DOHH2 (cell line): ENCODE data around the gene ILF2.

ENCODE experiments used
- H3F3A ChIP-seq: fragments of 200-600 bp; sonication (generic), shearing (Covaris generic); 2 replicates; pipeline ENCODE4 v1.6.0; 2016; ENCODE audit warnings: antibody characterized with exemption, mild to moderate bottlenecking; ENCODE audit not compliant: control insufficient read depth, insufficient read depth
- H3K27ac ChIP-seq: fragments of 200-600 bp; sonication (generic); 2 replicates; pipeline ENCODE4 v1.5.1; 2014; ENCODE audit warnings: low read depth, mild to moderate bottlenecking, low read length, moderate library complexity
- H3K27me3 ChIP-seq: fragments of 200-600 bp; sonication (generic); 2 replicates; pipeline ENCODE4 v1.6.1; 2014; ENCODE audit warnings: mild to moderate bottlenecking, low read length, mixed read lengths; ENCODE audit not compliant: control insufficient read depth
- H3K36me3 ChIP-seq: fragments of 200-600 bp; sonication (generic); 2 replicates; pipeline ENCODE4 v1.6.1; 2014; ENCODE audit warnings: mild to moderate bottlenecking, low read length, moderate library complexity, mixed read lengths; ENCODE audit not compliant: control insufficient read depth
- H3K4me1 ChIP-seq: fragments of 200-600 bp; sonication (generic); 2 replicates; pipeline ENCODE4 v1.6.1; 2014; ENCODE audit warnings: mild to moderate bottlenecking, low read length, mixed read lengths; ENCODE audit not compliant: control insufficient read depth
- H3K4me2 ChIP-seq: fragments of 200-600 bp; sonication (generic); 2 replicates; pipeline ENCODE4 v1.6.0; 2014; ENCODE audit warnings: mild to moderate bottlenecking, low read length, moderate library complexity
- H3K4me3 ChIP-seq: fragments of 200-600 bp; sonication (generic); 2 replicates; pipeline ENCODE4 v1.5.1; 2014; ENCODE audit warnings: mild to moderate bottlenecking, low read length, mixed read lengths
- H3K79me2 ChIP-seq: fragments of 200-600 bp; sonication (generic); 2 replicates; pipeline ENCODE4 v1.6.1; 2014; ENCODE audit warnings: mild to moderate bottlenecking, low read length, mixed read lengths; ENCODE audit not compliant: control insufficient read depth
- H3K9me2 ChIP-seq: fragments of 200-600 bp; sonication (generic); replicated peaks from 2 replicates; pipeline ENCODE4 v1.6.1; 2014; ENCODE audit warnings: mild to moderate bottlenecking, low read length, mixed read lengths; ENCODE audit not compliant: control insufficient read depth
- H3K9me3 ChIP-seq: fragments of 200-600 bp; sonication (generic); 2 replicates; pipeline ENCODE4 v1.6.1; 2014; ENCODE audit warnings: antibody characterized with exemption, low read length, mixed read lengths; ENCODE audit not compliant: control insufficient read depth, insufficient read depth
- H4K20me1 ChIP-seq: fragments of 200-600 bp; sonication (generic); 2 replicates; pipeline ENCODE4 v1.6.0; 2014; ENCODE audit warnings: low read depth, mild to moderate bottlenecking, antibody characterized with exemption, low read length, moderate library complexity; ENCODE audit not compliant: control insufficient read depth, insufficient read depth
- EZH2phosphoT487 ChIP-seq: fragments of 200-600 bp; sonication (generic); IDR thresholded peaks from 2 replicates; pipeline ENCODE4 v1.6.1; 2017; ENCODE audit warnings: borderline replicate concordance, mild to moderate bottlenecking, antibody characterized with exemption, low read length, moderate library complexity, mixed read lengths
- TF ChIP-seq, protein P1 (sequence below): fragments of 200-600 bp; sonication (generic); IDR thresholded peaks from one replicate; pipeline ENCODE4 v1.5.1; 2014; ENCODE audit warnings: antibody characterized with exemption, mild to moderate bottlenecking, low read depth, low read length; ENCODE audit not compliant: poor library complexity, severe bottlenecking

The ILF2 gene

DNA sequence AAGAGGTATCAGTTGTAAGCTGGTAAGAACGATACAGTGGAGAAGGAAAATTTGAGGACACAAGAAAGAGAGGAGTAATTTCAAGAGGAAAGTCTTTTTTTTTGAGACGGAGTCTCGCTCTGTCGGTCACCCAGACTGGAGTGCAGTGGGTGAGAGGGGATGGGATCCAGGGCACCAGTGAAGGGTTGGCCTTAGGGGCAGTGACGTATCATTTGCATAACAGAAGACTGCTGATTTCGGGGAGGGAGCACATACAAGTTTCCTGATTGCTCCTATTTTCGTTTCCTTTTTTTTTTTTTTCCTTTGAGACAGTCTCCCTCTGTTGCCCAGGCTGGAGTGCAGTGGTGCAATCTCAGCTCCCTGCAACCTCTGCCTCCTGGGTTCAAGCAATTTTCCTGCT, 47.7 kb downstream of the ILF2 start:
- peaks cover 10% of the 10 kb centered on the region for H3K79me2 ChIP-seq
- no peaks in the 10 kb centered on the region for H4K20me1 ChIP-seq
- peaks cover 34% of the 10 kb centered on the region for H3K36me3 ChIP-seq
- H3F3A ChIP-seq = 0 out of 2 replicates have a peak, but pooled peaks cover 2% of the 10 kb centered on the region
- H3K4me3 ChIP-seq = peak overlapping the region; percentile 60
- H3K9me3 ChIP-seq = no peaks in the 10 kb centered on the region
- H3K4me1 ChIP-seq = peaks cover 61% of the 10 kb centered on the region
- no peaks in the 10 kb centered on the region for H3K27me3 ChIP-seq
- no peaks in the 10 kb centered on the region for H3K9me2 ChIP-seq
- H3K4me2 ChIP-seq = peak overlapping the region; percentile 95
- TF ChIP-seq, protein P1, sequence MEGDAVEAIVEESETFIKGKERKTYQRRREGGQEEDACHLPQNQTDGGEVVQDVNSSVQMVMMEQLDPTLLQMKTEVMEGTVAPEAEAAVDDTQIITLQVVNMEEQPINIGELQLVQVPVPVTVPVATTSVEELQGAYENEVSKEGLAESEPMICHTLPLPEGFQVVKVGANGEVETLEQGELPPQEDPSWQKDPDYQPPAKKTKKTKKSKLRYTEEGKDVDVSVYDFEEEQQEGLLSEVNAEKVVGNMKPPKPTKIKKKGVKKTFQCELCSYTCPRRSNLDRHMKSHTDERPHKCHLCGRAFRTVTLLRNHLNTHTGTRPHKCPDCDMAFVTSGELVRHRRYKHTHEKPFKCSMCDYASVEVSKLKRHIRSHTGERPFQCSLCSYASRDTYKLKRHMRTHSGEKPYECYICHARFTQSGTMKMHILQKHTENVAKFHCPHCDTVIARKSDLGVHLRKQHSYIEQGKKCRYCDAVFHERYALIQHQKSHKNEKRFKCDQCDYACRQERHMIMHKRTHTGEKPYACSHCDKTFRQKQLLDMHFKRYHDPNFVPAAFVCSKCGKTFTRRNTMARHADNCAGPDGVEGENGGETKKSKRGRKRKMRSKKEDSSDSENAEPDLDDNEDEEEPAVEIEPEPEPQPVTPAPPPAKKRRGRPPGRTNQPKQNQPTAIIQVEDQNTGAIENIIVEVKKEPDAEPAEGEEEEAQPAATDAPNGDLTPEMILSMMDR = no peak
- TF ChIP-seq EZH2phosphoT487 = no peak
- peak overlapping the region; percentile 80 for H3K27ac ChIP-seq

- Histone ChIP-seq H3K4me1 (peaks cover 31% of the 10 kb centered on the region), H3K27ac (no peak overlapping the region), H3F3A (no peaks in the 10 kb centered on the region), H3K79me2 (no peaks in the 10 kb centered on the region), H3K4me2 (no peak overlapping the region), H3K4me3 (no peak overlapping the region), H3K9me3 (no peaks in the 10 kb centered on the region), H3K9me2 (no peaks in the 10 kb centered on the region), H3K36me3 (peaks cover 33% of the 10 kb centered on the region), H3K27me3 (no peaks in the 10 kb centered on the region), H4K20me1 (no peaks in the 10 kb centered on the region)
- TF ChIP-seq, protein P1 = no peak
- no peak for TF ChIP-seq EZH2phosphoT487
These were observed 51.6 kb downstream of the ILF2 start for GRCh38 chr1:153619171-153619570.

DNA sequence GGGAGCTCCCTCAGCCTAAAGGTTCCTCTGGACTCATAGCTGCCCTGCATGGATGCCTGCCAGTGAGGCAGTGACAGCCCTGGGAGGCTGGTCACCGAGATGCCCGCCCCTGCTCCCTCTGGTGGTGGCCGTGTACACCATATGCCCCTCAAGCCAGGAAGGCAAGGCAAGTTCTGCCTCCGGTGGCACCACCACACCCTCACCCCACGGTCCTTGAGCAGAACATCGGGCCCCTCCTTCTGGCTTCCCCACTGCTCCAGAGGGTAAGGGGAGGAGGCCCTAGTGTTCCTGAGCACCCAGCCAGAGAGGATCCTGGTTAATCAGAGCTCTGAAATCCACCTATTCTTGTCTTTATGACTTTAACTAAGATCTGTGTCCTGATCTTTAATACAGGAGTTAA, 53.1 kb downstream of the ILF2 start:
- Histone ChIP-seq H3K79me2 (no peaks in the 10 kb centered on the region), H3K4me1 (peaks cover 16% of the 10 kb centered on the region), H3K36me3 (peaks cover 27% of the 10 kb centered on the region), H3K9me2 (no peaks in the 10 kb centered on the region), H3K4me2 (no peak overlapping the region), H3F3A (no peaks in the 10 kb centered on the region), H3K9me3 (no peaks in the 10 kb centered on the region), H4K20me1 (no peaks in the 10 kb centered on the region), H3K27me3 (no peaks in the 10 kb centered on the region), H3K4me3 (no peak overlapping the region), H3K27ac (no peak overlapping the region)
- no peak for TF ChIP-seq EZH2phosphoT487
- TF ChIP-seq, protein P1 = peak; percentile 76
